Ascending aorta (tissue), 2 donors: ENCODE results near the gene CCND1. TPM values are rescaled to one million over a fixed set of nuclear protein-coding genes. Genes with fewer than 3 reads are reported as not detected.

ENCODE experiments used
- DNase-seq, 2 donors: peaks; one replicate each; pipeline ENCODE4 v3.0.0-alpha.2; 2019; ENCODE audit warnings: low spot score in 2 of 2
- H3K27ac ChIP-seq, 2 donors: fragments of 200-600 bp; sonication (generic); one replicate each; pipeline ENCODE4 v1.5.1; 2016 to 2017; ENCODE audit warnings: mild to moderate bottlenecking in 1 of 2
- H3K27me3 ChIP-seq: fragments of 200-600 bp; sonication (generic); one replicate; pipeline ENCODE4 v1.5.1; 2017
- H3K36me3 ChIP-seq, 2 donors: fragments of 200-600 bp; sonication (generic); one replicate each; pipeline ENCODE4 v1.5.1; 2016
- H3K4me1 ChIP-seq, 2 donors: fragments of 200-600 bp; sonication (generic); one replicate each; pipeline ENCODE4 v1.5.1; 2016 to 2017; ENCODE audit warnings: mild to moderate bottlenecking in 1 of 2
- H3K4me3 ChIP-seq, 2 donors: fragments of 200-600 bp; sonication (generic); one replicate each; pipeline ENCODE4 v1.5.1; 2016 to 2017; ENCODE audit warnings: mild to moderate bottlenecking in 1 of 2
- H3K9me3 ChIP-seq, 2 donors: fragments of 200-600 bp; sonication (generic); one replicate each; pipeline ENCODE4 v1.5.1; 2016
- intact Hi-C: fragments of 100-400 bp; cut with DNase I; formaldehyde crosslinking; loops from one replicate; pipeline ENCODE4 v1.15.1; 2023
- total RNA-seq: library from RNA; depleted of rRNA; stranded (reverse); fragments of >200 nt; gene quantifications from one replicate; pipeline ENCODE4 v1.1.0, GENCODE V29; 2016
- TF ChIP-seq, protein P1 (sequence below), 3 experiments: fragments of 200-600 bp in 2 of 3; fragments of 450-650 bp in 1 of 3; sonication (generic) in 2 of 3; IDR thresholded peaks; one replicate each; pipeline ENCODE4 v1.5.1; 2016 to 2019; ENCODE audit warnings: antibody characterized with exemption in 3 of 3, mild to moderate bottlenecking in 1 of 3, moderate library complexity in 1 of 3

Gene CCND1
- total RNA-seq, 1 donor from 2014 or later = 90.6 TPM

- Histone ChIP-seq H3K9me3 (no peaks in the 10 kb centered on the region), H3K4me3 (peak overlapping the region; percentile 51 to 88), H3K27ac (no peak overlapping the region), H3K27me3 (no peaks in the 10 kb centered on the region), H3K36me3 (no peaks in the 10 kb centered on the region), H3K4me1 (peaks cover 9 to 37% of the 10 kb centered on the region in 2 donors)
- DNase-seq = no peak
- intact Hi-C loops = loop anchor here (2.0 to 10.0 kb wide), 3 partner anchors 95 to 311 kb away; no protein-coding TSS in a partner anchor
- TF ChIP-seq, protein P1, sequence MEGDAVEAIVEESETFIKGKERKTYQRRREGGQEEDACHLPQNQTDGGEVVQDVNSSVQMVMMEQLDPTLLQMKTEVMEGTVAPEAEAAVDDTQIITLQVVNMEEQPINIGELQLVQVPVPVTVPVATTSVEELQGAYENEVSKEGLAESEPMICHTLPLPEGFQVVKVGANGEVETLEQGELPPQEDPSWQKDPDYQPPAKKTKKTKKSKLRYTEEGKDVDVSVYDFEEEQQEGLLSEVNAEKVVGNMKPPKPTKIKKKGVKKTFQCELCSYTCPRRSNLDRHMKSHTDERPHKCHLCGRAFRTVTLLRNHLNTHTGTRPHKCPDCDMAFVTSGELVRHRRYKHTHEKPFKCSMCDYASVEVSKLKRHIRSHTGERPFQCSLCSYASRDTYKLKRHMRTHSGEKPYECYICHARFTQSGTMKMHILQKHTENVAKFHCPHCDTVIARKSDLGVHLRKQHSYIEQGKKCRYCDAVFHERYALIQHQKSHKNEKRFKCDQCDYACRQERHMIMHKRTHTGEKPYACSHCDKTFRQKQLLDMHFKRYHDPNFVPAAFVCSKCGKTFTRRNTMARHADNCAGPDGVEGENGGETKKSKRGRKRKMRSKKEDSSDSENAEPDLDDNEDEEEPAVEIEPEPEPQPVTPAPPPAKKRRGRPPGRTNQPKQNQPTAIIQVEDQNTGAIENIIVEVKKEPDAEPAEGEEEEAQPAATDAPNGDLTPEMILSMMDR (IDR thresholded peaks at IDR 0.05) = no peak
These were observed 5.0 kb upstream of the CCND1 start for GRCh38 chr11:69635804-69636511.

DNA sequence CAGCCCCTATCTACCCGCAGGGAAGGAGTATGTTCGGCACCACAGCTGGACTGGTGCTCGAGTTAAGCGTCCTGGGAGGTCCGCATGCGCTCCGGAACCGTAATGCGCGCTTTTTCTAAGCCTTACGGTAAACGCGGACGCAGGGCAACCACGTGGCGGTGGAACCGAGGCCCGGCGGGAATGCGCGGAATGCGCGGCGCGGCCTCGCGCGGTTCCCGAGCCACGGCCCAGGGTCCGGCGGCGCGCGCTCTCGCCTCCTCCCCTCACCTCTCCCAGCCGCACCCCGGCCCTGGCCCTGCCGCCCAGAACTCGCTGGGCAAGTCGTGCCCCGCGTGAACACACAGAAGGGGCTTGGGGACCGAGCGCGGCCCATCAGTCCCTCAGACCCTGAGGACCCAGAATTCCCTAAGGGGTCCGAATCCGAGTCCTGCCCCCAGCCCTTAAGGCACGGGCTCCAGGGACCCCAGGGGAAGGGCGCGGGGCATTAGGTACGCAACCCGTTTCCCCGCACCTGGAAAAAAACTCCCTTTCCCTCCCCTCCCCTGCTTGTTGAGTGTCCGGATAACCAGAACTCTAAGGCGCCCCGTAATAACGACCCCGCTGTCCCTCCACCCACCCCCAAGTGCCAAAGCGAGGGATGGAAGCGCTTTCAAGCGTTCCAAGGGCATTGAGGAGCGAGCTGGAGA, 4.3 kb upstream of the CCND1 start:
- peak in 1 of 2 donors; percentile 83 for DNase-seq
- Histone ChIP-seq H3K4me1 (peaks cover 9 to 37% of the 10 kb centered on the region in 2 donors), H3K27me3 (no peaks in the 10 kb centered on the region), H3K4me3 (peak overlapping the region; percentile 51 to 88), H3K9me3 (no peaks in the 10 kb centered on the region), H3K27ac (peak overlapping the region; percentile 18 to 69), H3K36me3 (no peaks in the 10 kb centered on the region)
- intact Hi-C loops = loop anchor here (2.0 to 10.0 kb wide), 3 partner anchors 96 to 312 kb away; no protein-coding TSS in a partner anchor
- TF ChIP-seq, protein P1 (IDR thresholded peaks at IDR 0.05) = no peak

DNA sequence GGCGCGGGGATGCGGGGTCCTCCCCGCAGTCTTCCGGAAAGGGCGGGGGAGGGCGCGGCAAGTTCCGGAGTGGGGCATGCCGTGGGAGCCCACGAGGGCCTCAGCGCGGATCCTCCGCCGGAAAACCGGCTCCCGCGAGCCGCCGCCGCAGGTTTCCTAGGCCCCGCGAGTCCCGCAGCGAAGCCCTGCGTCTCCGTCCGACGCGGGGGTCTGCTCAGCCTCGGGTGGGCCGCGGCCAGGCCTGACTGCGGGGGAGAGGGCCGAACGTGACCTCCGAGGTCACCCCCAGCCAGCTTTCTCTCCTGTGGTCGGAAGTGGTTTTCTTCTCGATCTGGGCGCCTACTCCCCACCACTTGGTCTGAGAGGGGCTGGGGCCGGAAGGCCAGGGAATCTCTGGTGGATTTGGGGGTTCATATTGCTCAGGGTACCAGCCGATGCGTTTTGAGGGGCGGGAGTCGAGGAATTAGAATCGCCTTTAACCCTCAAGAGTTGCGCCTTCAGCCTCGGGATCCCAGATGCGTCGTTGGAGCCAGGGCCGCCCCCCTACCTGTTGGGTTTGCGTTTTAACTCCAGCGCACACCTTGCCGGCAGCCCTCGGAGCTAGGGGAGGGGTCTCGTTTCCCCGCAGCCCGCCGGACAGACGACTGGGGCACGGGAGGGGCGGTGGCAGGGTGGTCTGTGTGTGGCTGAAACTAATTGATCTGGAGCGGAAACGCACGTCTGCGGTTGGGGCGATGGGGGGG, 3.6 kb upstream of the CCND1 start:
- TF ChIP-seq, protein P1 (IDR thresholded peaks at IDR 0.05) = no peak
- H3K36me3 ChIP-seq = no peaks in the 10 kb centered on the region
- intact Hi-C loops = loop anchor here (2.0 to 10.0 kb wide), 3 partner anchors 97 to 313 kb away; no protein-coding TSS in a partner anchor
- H3K4me1 ChIP-seq = peaks cover 9 to 37% of the 10 kb centered on the region in 2 donors
- H3K9me3 ChIP-seq = no peaks in the 10 kb centered on the region
- no peak for DNase-seq
- H3K27ac ChIP-seq = peak overlapping the region in 1 of 2 donors; percentile 69
- no peaks in the 10 kb centered on the region for H3K27me3 ChIP-seq
- H3K4me3 ChIP-seq = peak overlapping the region; percentile 61 to 88

GRCh38 chr11:69637941-69638871, 2.8 kb upstream of the CCND1 start:
- no peaks in the 10 kb centered on the region for H3K9me3 ChIP-seq
- peaks cover 9 to 37% of the 10 kb centered on the region in 2 donors for H3K4me1 ChIP-seq
- no peak for DNase-seq
- intact Hi-C loops = loop anchor here (2.0 to 10.0 kb wide), 3 partner anchors 97 to 313 kb away; no protein-coding TSS in a partner anchor
- TF ChIP-seq, protein P1 (IDR thresholded peaks at IDR 0.05) = no peak
- H3K27me3 ChIP-seq = no peaks in the 10 kb centered on the region
- H3K36me3 ChIP-seq = no peaks in the 10 kb centered on the region
- peak overlapping the region; percentile 7 to 51 for H3K27ac ChIP-seq
- peak overlapping the region; percentile 61 to 88 for H3K4me3 ChIP-seq
